ENCODE data around the gene CAPN2.

Gene CAPN2

DNA sequence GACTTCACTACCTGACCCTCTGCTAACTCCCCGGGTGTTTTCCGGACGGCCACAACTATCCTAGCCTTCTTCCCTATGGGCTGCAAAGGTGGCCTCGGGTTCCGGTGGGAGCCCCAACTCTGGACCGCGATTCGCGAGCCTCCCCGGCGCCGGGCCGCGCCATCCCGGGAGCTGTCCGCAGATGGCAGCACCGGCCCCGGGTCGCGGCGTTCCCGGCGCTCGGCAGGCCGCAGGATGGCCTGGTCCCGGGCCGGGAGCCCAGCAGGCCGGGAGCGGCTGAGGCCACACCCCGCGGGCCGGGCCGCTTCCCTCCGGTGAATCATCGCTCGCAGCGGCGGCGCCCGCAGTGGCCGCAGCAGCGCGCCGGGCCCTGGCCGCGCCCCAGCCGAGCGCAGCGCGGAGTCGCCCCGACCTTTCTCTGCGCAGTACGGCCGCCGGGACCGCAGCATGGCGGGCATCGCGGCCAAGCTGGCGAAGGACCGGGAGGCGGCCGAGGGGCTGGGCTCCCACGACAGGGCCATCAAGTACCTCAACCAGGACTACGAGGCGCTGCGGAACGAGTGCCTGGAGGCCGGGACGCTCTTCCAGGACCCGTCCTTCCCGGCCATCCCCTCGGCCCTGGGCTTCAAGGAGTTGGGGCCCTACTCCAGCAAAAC lies at the start of gene CAPN2:
Gene CAPN2 (plus strand): TSS at position 346 of the 656 bp plus-strand sequence. CDS start 102 bp downstream, at position 448.
- peak; percentile 54 for DNase-seq

DNA sequence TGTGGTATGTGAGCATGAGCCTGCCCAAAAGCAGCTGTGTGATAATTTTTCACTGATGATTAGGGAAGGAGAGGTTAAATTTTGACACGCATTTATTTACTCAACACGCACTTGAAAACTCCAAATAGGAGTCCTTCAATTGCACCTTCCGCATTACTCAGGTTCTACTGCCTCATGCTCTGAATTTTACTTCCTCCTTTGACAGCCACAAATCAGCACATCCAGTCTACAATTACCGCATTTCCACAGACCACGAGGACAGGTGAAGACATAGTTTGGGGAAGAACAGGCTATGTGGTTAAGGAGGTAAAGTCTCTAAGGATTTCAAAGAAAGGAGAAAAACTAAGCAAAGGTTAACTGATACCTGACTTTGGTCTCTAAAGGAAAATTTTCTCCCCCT lies 49.4 kb upstream of the CAPN2 start:
- no peak for DNase-seq

DNA sequence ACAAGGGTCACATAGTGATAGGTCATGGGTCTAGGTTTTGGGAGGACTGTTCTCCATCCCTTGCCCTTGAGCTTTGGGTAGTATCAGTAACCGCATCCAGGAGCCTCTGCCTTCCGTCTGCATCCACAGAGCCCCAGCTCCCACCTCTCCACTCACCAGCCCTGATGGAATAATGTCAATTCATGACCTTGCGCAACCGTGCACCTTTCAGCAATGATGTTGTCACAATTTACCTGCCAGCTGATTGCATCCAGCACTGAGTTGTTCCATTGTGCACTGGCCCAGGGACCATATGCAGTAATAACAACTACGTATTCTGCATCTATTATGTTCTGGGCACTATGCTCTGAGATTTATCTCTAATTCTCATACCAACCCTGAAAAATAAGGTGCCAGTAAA lies 48.2 kb upstream of the CAPN2 start:
- DNase-seq = no peak

GRCh38 chr1:223665592-223666312 lies 46.6 kb upstream of the CAPN2 start, which contains the start of gene CAPN8:
CAPN8 (minus strand) TSS chr1:223665701; CDS start chr1:223665646, 55 bp downstream.
- no peak for DNase-seq

- DNase-seq = no peak
Observed at GRCh38 chr1:223667484-223668182, 44.7 kb upstream of the CAPN2 start.

DNA sequence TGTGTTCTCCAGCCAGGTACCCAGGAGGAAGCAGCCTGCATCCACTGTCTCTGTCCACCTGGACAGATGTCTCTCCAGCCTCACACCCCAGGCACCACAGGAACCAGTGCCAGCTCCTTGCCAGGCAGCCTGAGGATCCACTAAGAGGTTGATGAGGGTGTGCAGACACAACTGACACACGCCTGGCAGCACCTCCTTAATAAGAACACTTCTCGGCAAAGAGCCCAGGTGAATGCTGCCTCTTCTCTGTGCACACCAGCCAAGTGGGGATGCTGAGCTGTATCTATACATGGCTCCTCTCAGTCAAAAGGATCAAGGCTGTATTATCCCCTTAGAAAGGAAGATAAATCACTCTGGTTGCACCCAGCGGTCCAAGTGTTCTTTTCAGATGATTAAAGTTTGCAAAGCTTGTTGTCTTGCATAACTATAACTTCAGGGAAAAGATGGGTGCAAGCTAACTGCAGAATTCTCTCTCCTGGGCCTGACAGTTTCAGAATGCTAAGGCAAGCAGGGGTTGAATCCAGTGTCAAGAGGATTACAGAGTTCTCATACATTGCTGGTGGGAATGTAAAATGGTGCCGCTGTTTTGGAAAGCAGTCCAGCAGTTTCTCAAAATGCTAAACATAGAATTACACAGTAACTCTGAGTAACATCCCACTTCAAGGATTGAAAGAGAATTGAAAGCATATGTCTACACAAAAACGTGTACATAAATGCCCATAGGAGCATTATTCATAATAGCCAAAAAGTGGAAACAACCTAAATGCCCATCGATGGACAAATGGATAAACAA lies 43.1 kb upstream of the CAPN2 start:
- DNase-seq = no peak

GRCh38 chr1:223670458-223671159 lies 41.7 kb upstream of the CAPN2 start:
- no peak for DNase-seq

DNA sequence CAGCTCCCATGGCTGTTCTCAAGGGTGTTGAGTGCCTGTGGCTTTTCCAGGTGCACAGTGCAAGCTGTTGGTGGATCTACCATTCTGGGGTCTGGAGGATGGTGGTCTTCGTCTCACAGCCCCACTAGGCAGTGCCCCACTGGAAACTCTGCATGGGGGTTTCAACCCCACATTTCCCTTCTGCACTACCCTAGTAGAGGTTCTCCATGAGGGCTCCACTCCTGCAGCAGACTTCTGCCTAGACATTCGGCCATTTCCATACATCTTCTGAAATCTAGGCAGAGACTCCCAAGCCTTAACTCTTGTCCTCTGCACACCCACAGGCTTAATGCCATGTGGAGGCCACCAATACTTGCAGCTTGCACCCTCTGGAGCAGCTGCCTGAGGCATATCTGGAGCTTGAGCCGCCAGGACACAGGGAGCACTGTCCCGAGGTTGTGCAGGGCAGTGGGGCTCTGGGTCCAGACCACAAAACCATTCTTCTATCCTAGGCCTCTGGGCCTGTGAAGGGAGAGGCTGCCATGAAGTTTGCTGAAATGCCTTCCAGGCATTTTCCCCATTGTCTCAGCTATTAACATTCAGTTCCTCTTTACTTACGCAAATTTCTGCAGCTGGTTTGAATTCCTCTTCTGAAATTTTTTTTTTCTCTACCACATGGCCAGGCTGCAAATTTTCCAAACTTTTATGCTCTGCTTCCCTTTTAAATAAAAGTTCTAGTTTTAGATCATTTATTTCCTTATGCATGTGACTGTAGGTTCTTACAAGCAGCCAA lies 38.0 kb upstream of the CAPN2 start:
- DNase-seq = no peak

DNA sequence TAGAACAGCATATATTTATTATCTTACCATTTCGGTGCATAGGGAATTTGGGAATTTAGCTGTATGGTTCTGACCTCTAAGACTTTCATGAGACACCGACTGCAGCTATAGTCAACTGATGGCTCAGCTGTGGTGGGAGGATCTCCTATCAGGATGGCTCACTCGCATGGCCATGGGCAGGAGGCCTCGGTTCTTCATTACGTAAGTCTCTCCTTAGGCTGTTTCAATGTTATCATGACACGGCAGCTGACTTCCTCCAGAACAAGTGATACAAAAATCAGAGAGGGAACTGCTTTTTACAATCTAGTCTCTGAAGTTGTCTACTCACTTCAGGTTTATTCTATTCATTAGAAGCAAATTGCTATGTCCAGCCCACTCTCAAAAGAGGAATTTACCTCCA lies 33.5 kb upstream of the CAPN2 start:
- DNase-seq = no peak

GRCh38 chr1:223680188-223680587 lies 32.2 kb upstream of the CAPN2 start:
- no peak for DNase-seq

DNA sequence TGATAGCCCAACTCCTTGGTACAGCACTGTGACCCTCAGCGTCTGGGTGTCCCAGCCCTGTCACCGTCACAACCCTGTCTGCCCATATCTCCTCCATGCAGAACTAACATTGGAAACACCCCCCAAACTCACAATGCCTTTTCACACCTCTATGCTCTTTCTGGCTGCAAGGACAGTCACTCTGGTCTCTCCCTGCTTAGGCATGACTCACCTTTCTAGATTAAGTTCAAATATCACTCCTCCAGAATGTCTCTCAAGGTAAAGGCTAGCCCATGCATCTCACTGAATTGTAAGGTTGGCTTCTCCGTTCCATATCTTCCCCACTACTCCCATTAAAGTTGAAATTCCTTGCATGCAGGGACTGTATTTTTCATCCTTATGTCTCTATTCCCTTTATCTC lies 29.8 kb upstream of the CAPN2 start:
- DNase-seq = no peak

DNA sequence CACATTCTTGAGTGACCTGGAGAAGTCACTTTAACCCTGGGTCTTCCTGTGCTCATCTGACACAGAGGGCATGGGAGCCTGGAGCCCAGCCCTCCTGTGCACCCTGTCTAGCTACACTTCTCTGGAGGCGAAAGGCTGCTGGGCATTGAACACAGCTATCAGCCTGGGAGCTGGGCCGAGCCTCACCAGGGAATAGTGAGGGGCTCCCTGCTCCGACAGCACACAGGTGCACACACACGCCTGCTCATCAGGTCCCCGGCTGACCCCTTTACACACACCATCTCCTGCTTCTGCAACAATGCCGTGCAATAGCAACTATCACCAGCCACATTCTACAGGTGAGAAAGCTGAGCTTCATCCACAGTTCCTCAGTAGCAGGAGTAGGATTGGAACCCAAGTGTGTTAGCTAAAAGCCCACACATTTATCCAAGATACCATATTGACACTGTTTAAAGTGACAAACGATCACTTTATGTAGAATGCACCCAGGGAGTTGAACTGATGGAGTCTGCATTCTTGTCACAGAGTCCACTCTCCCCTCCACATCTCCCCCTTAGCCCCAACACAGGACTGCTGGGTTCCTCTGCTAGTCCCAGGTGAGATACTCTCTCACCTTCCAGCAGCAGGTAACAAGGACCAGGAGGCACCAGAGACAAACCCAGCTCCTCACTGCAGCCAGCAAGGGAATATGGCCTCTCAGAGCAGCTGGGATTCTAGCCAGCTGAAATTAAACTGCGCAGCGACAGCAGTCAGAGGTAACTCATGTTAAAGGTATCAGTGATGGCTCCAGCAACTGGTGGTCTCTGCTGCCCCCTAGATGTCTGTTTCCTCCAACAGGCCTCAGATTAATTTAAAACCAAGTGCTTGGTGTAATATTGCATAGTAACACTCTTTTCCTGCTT lies 28.5 kb upstream of the CAPN2 start:
- peak; percentile 60 for DNase-seq

GRCh38 chr1:223684488-223684792 lies 27.9 kb upstream of the CAPN2 start:
- DNase-seq = no peak

- no peak for DNase-seq
Observed at GRCh38 chr1:223691121-223691520, 21.2 kb upstream of the CAPN2 start.

- no peak for DNase-seq
Observed at GRCh38 chr1:223695014-223695548, 17.3 kb upstream of the CAPN2 start.

DNA sequence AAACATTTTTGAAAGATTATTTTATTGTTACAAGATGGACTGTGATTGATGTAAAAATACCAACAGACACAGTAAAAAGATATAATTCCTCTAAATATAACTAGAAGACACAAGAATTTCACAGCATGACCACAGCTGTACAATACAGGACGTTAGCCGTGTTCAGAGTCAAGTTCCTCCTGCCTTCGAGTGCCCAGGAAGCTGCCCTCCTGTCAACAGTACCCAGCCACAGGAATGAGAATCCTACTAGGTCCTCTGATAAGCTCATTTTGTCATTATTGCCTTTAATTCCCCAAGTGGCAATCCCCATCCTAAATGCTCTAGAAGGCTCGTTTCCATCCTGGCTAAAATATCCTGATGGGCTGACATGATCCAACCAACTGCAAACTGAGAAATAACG lies 16.4 kb upstream of the CAPN2 start:
- DNase-seq = no peak

DNA sequence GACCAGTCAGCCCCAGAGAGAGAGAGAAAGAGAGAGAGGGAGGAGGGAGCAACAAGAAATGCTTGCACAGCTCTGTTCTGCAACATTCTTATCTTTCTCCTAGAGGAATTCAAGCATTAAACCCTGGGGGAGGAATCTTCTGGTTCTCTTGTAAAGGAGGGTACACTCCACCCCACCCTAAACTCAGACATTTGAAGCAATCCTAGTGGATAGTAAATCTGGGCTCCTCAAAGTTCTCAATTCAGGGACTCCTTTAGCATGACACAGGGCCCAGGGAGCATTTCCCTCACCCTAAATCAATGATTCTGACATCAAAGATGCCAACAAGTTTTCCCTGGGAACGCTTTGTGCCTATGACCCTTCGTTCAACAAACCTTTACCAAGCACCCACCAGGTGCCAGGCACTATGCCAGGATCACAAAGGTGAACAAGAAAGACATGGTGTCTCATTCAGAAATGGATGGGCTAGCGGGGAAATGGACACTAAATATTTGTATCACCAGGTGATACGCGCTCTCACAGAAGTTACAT lies 11.9 kb upstream of the CAPN2 start:
- no peak for DNase-seq

- DNase-seq = no peak
Observed at GRCh38 chr1:223700942-223701637, 11.2 kb upstream of the CAPN2 start.
